HCT116 (cell line): ENCODE measurements around the gene NNAT. TPM values are rescaled to one million over a fixed set of nuclear protein-coding genes. Genes with fewer than 3 reads are reported as not detected.

Experiments
- ATAC-seq: fragments of 200-7000 bp; cut with Tn5 transposase; 2 replicates; pipeline ENCODE4 v1.9.1; 2020; ENCODE audit warnings: mild to moderate bottlenecking, moderate library complexity
- BruUV-seq: library from RNA; stranded (reverse); fragments of 400-500 nt; replicated peaks from 2 replicates; lab custom pipeline; 2021; lab: Mats Ljungman, UMichigan
- CTCF ChIA-PET: fragments of 300-600 bp; sonication (Branson Sonifier 250); formaldehyde crosslinking; loops from one replicate; lab custom pipeline; 2021; ENCODE audit warnings: antibody characterized with exemption; lab: Charles Lee
- POLR2A ChIA-PET: fragments of 300-600, 350-600 bp; sonication (Branson Sonifier 250); formaldehyde crosslinking; loops from one replicate; lab custom pipeline; 2021; ENCODE audit warnings: antibody characterized with exemption; lab: Charles Lee
- RAD21 ChIA-PET, 2 experiments: fragments of 300-600 bp; sonication (Branson Sonifier 250); formaldehyde crosslinking; loops; one replicate each; lab custom pipeline; 2023; ENCODE audit warnings: low total read pairs in 2 of 2; ENCODE audit not compliant: uncharacterized antibody in 2 of 2, unreplicated experiment in 2 of 2, low non-redundant PET in 1 of 2; lab: Charles Lee
- DNase-seq: peaks from one replicate; pipeline ENCODE4 v3.0.0-alpha.2; 2010; ENCODE audit warnings: low read depth, low spot score
- H2AFZ ChIP-seq: fragments of 200-600 bp; shearing (Covaris generic), sonication (generic); 2 replicates; pipeline ENCODE4 v1.6.1; 2017; ENCODE audit warnings: low read depth, mixed run types, mixed read lengths, antibody characterized with exemption, low read length; ENCODE audit not compliant: poor library complexity, severe bottlenecking
- H3K27ac ChIP-seq: 2 replicates; pipeline ENCODE4 v1.5.1; 2012; ENCODE audit warnings: low read depth, low read length
- H3K27me3 ChIP-seq: fragments of 200-600 bp; sonication (generic); 2 replicates; pipeline ENCODE4 v1.6.1; 2016; ENCODE audit warnings: mixed run types, low read length, mixed read lengths; ENCODE audit not compliant: insufficient read depth
- H3K36me3 ChIP-seq, 2 experiments: fragments of 200-500 bp in 1 of 2; fragments of 200-600 bp in 1 of 2; sonication (Bioruptor generic) in 1 of 2; sonication (generic) in 1 of 2; 2 replicates each; pipeline versions ENCODE4 v1.5.1 to v1.6.1; 2014 to 2016; ENCODE audit warnings: low read length in 2 of 2, inconsistent platforms in 1 of 2, mixed read lengths in 1 of 2, mixed run types in 1 of 2; ENCODE audit not compliant: insufficient read depth in 2 of 2, control insufficient read depth in 1 of 2
- H3K4me1 ChIP-seq, 2 experiments: fragments of 200-600 bp in 1 of 2; sonication (generic) in 1 of 2; 2 replicates each; pipeline versions ENCODE4 v1.5.1 to v1.6.1; 2012 to 2017; ENCODE audit warnings: low read length in 2 of 2, inconsistent platforms in 1 of 2, mild to moderate bottlenecking in 1 of 2, mixed read lengths in 1 of 2, mixed run types in 1 of 2, moderate library complexity in 1 of 2; ENCODE audit not compliant: insufficient read depth in 2 of 2, control insufficient read depth in 1 of 2
- H3K4me2 ChIP-seq: fragments of 200-600 bp; sonication (generic); 2 replicates; pipeline ENCODE4 v1.6.1; 2017; ENCODE audit warnings: mixed run types, low read length, mixed read lengths
- H3K4me3 ChIP-seq, 2 experiments: fragments of 200-600 bp in 1 of 2; sonication (generic) in 1 of 2; replicated peaks in 1 of 2; 2 replicates each; pipeline ENCODE4 v1.5.1; 2011 to 2016; ENCODE audit warnings: low read length in 2 of 2, control low read depth in 1 of 2, low read depth in 1 of 2, mild to moderate bottlenecking in 1 of 2, mixed read lengths in 1 of 2, mixed run types in 1 of 2
- H3K79me2 ChIP-seq: fragments of 200-600 bp; sonication (generic); 2 replicates; pipeline ENCODE4 v1.6.1; 2017; ENCODE audit warnings: mild to moderate bottlenecking, mixed run types, low read length, moderate library complexity, mixed read lengths; ENCODE audit not compliant: insufficient read depth
- H3K9ac ChIP-seq: fragments of 200-600 bp; sonication (generic); 2 replicates; pipeline ENCODE4 v1.6.1; 2016; ENCODE audit warnings: low read length, mixed read lengths
- H3K9me2 ChIP-seq: fragments of 200-600 bp; sonication (generic), shearing (Covaris generic); 2 replicates; pipeline ENCODE4 v1.6.1; 2017; ENCODE audit warnings: mixed run types, mild to moderate bottlenecking, moderate library complexity; ENCODE audit not compliant: insufficient read depth
- H3K9me3 ChIP-seq, 2 experiments: fragments of 200-500 bp in 1 of 2; fragments of 200-600 bp in 1 of 2; sonication (Bioruptor generic) in 1 of 2; sonication (generic) in 1 of 2; 2 replicates each; pipeline ENCODE4 v1.6.1; 2014 to 2017; ENCODE audit warnings: low read length in 2 of 2, mixed read lengths in 2 of 2, inconsistent platforms in 1 of 2, low read depth in 1 of 2, mild to moderate bottlenecking in 1 of 2, mixed run types in 1 of 2, moderate library complexity in 1 of 2; ENCODE audit not compliant: control insufficient read depth in 1 of 2, insufficient read depth in 1 of 2
- H4K20me1 ChIP-seq: fragments of 200-600 bp; sonication (generic), shearing (Covaris generic); 2 replicates; pipeline ENCODE4 v1.6.1; 2017; ENCODE audit warnings: mixed run types, mild to moderate bottlenecking, moderate library complexity; ENCODE audit not compliant: insufficient read depth
- CBX3 ChIP-seq: IDR thresholded peaks from 2 replicates; pipeline ENCODE4 v1.6.1; 2012; ENCODE audit warnings: low read depth
- CEBPB ChIP-seq: IDR thresholded peaks from 2 replicates; pipeline ENCODE4 v1.6.1; 2012; ENCODE audit warnings: low read depth
- CTCF ChIP-seq, 3 experiments: fragments of 200-600 bp in 1 of 3; sonication (generic) in 1 of 3; IDR thresholded peaks in 2 of 3; conservative IDR thresholded peaks in 1 of 3; 2 replicates each; pipeline ENCODE4 v1.5.1; 2012 to 2017; ENCODE audit warnings: low read depth in 2 of 3, low read length in 2 of 3, antibody characterized with exemption in 1 of 3, borderline replicate concordance in 1 of 3, control low read depth in 1 of 3, mild to moderate bottlenecking in 1 of 3, mixed read lengths in 1 of 3, mixed run types in 1 of 3, moderate library complexity in 1 of 3; ENCODE audit not compliant: insufficient read depth in 1 of 3
- EGR1 ChIP-seq: IDR thresholded peaks from 2 replicates; pipeline ENCODE4 v1.6.1; 2012; ENCODE audit warnings: low read depth
- EZH2 ChIP-seq: fragments of 200-600 bp; sonication (generic); IDR thresholded peaks from 2 replicates; pipeline ENCODE4 v1.6.1; 2017; ENCODE audit warnings: antibody characterized with exemption, mixed run types
- JUND ChIP-seq: IDR thresholded peaks from 2 replicates; pipeline ENCODE4 v1.6.1; 2012
- POLR2AphosphoS5 ChIP-seq: IDR thresholded peaks from 2 replicates; pipeline ENCODE4 v1.6.1; 2011; ENCODE audit warnings: mild to moderate bottlenecking, low read depth, low read length, moderate library complexity
- REST ChIP-seq: IDR thresholded peaks from 2 replicates; pipeline ENCODE4 v1.6.1; 2012; ENCODE audit warnings: low read depth
- SIN3A ChIP-seq: IDR thresholded peaks from 2 replicates; pipeline ENCODE4 v1.6.1; 2012; ENCODE audit warnings: low read depth
- YY1 ChIP-seq: IDR thresholded peaks from 2 replicates; pipeline ENCODE4 v1.6.1; 2011; ENCODE audit warnings: low read length, low read depth, moderate library complexity, mild to moderate bottlenecking; ENCODE audit not compliant: insufficient replicate concordance; ENCODE audit errors: extremely low read depth
- ZBTB33 ChIP-seq: IDR thresholded peaks from 2 replicates; pipeline ENCODE4 v1.6.1; 2011; ENCODE audit warnings: mild to moderate bottlenecking, low read length, moderate library complexity; ENCODE audit not compliant: insufficient replicate concordance; ENCODE audit errors: extremely low read depth
- ZFX ChIP-seq: fragments of 450-650 bp; IDR thresholded peaks from 2 replicates; pipeline ENCODE4 v1.6.1; 2017
- intact Hi-C: fragments of 100-400 bp; cut with micrococcal nuclease; formaldehyde crosslinking; loops from 2 replicates; pipeline ENCODE4 v1.10.0; 2022
- total RNA-seq: library from RNA; stranded (reverse); gene quantifications from one replicate; pipeline ENCODE4 v1.2.1, GENCODE V29; 2021; ENCODE audit not compliant: unreplicated experiment

Gene NNAT
- total RNA-seq, 1 experiment from 2014 or later = not detected

- RAD21 ChIA-PET = no interaction called here
- no peaks in the 10 kb centered on the region for H3K79me2 ChIP-seq
- H3K9ac ChIP-seq = no peak overlapping the region
- no peaks in the 10 kb centered on the region for H3K27me3 ChIP-seq
- no peaks in the 10 kb centered on the region for H4K20me1 ChIP-seq
- no peaks in the 10 kb centered on the region for H3K9me3 ChIP-seq
- ATAC-seq = no peak
- no TSS peak for BruUV-seq
- H3K4me1 ChIP-seq = peaks cover 6 to 12% of the 10 kb centered on the region in 2 experiments
- H3K9me2 ChIP-seq = no peaks in the 10 kb centered on the region
- no peaks in the 10 kb centered on the region for H3K36me3 ChIP-seq
- CTCF ChIA-PET = interaction anchor here (0.7 to 2.3 kb wide), 7 partner anchors 256 to 341 kb away, joined by 3 to 14 read pairs (median 6); no protein-coding TSS in a partner anchor
- H2AFZ ChIP-seq = no peak overlapping the region
- intact Hi-C loops = no loop called here
- H3K27ac ChIP-seq = no peak overlapping the region
- no peak overlapping the region for H3K4me2 ChIP-seq
- TF ChIP-seq EGR1 (no peak), CEBPB (no peak), EZH2 (no peak), JUND (no peak), YY1 (no peak), POLR2AphosphoS5 (no peak), ZFX (no peak), SIN3A (no peak), ZBTB33 (no peak), REST (no peak), CBX3 (no peak), CTCF (IDR thresholded peaks at IDR 0.05 in 2 of 3, conservative IDR thresholded peaks at IDR 0.05 in 1 of 3; ENCODE audit: borderline replicate concordance in 1 of 3, insufficient read depth in 1 of 3, low read depth in 2 of 3, low read length in 2 of 3) (no peak)
- no peak for DNase-seq
- H3K4me3 ChIP-seq = no peak overlapping the region
- POLR2A ChIA-PET = no interaction called here
These were observed 12.2 kb downstream of the NNAT start for GRCh38 chr20:37533154-37533715.
